Brain microvascular endothelial cell (primary cell): ENCODE results near the gene ZNF521.

Experiments
- DNase-seq: peaks from one replicate; pipeline ENCODE4 v3.0.0-alpha.2; 2020
- H3K27ac ChIP-seq: fragments of 250-450 bp; sonication (Bioruptor Pico); 2 replicates; pipeline ENCODE4 v1.5.1; 2020; ENCODE audit warnings: mild to moderate bottlenecking, moderate library complexity
- H3K27me3 ChIP-seq: fragments of 250-450 bp; sonication (Bioruptor Pico); replicated peaks from 2 replicates; pipeline ENCODE4 v1.5.1; 2020; ENCODE audit warnings: mild to moderate bottlenecking
- H3K36me3 ChIP-seq: fragments of 250-450 bp; sonication (Bioruptor Pico); replicated peaks from 2 replicates; pipeline ENCODE4 v1.5.1; 2020; ENCODE audit warnings: mild to moderate bottlenecking
- H3K4me3 ChIP-seq: 2 replicates; pipeline ENCODE4 v1.5.1; 2011; ENCODE audit warnings: low read depth, mild to moderate bottlenecking, control low read depth, low read length, moderate library complexity
- in situ Hi-C: cut with HindIII; loops from 2 replicates; pipeline ENCODE4 v1.10.0; 2017; ENCODE audit warnings: low sequenced_read_pairs, low pct_ligation_motif_present
- TF ChIP-seq, protein P1 (sequence below): IDR thresholded peaks from 2 replicates; pipeline ENCODE4 v1.5.1; 2011; ENCODE audit warnings: low read depth, mild to moderate bottlenecking, moderate library complexity, low read length, control low read depth, inconsistent platforms; ENCODE audit errors: missing control alignments

The ZNF521 gene

DNA sequence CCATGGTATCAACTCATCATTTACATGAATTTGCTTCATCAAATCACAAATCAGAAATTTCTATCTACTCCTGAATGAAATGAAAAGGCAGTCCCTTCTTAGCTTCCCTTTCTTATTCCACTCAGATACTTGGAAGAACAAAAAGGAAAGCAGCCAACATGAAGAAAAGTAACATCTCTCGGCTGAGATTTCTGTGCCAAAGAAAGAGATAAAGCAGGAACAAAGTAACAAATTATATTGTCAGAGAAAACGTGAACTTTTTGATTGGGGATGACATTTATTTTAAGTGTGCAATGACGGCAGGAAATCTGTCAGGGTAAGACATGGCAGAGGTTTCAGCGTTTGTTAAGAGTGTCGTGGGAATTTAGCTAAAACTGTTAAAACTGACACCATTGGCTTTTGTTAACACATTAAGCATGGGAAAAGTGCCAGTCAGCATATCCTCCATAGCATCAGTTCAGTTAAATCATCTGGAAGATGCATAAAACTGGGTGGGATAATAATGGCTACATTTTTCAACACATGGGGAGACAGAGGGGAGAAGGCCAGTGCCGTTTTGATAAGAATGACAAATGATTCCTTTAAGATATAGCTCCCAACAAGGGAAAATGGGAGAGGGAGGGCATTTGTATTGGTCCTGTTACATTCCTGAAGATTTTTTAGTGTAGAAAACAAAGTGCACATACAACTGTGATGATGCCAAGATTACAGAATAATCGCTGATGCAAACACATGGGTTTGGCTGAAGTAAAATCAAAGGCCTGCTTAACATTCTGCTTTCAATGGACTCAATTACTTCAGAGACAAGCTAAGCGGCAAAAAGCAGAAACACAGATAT lies 211.6 kb downstream of the ZNF521 start:
- in situ Hi-C loops: no loop called here
- no peaks in the 10 kb centered on the region for H3K27me3 ChIP-seq

DNA sequence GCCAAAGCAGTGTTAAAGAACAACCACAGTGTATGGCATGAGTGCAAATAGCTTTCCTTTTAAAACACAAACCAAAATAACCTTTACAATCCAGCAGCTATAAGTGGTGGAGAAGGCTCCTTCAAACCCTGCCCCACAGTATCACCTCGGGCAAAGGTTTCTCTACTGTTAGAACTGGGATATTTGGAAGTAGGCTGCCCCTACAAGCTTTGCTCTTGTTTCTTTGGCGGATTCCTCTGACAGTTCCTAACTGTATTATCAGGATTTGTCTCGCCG lies 214.8 kb downstream of the ZNF521 start:
- in situ Hi-C loops: no loop called here
- Histone ChIP-seq H3K27ac (no peak overlapping the region), H3K4me3 (no peak overlapping the region), H3K27me3 (no peaks in the 10 kb centered on the region), H3K36me3 (no peaks in the 10 kb centered on the region)
- no peak for DNase-seq
- TF ChIP-seq, protein P1, sequence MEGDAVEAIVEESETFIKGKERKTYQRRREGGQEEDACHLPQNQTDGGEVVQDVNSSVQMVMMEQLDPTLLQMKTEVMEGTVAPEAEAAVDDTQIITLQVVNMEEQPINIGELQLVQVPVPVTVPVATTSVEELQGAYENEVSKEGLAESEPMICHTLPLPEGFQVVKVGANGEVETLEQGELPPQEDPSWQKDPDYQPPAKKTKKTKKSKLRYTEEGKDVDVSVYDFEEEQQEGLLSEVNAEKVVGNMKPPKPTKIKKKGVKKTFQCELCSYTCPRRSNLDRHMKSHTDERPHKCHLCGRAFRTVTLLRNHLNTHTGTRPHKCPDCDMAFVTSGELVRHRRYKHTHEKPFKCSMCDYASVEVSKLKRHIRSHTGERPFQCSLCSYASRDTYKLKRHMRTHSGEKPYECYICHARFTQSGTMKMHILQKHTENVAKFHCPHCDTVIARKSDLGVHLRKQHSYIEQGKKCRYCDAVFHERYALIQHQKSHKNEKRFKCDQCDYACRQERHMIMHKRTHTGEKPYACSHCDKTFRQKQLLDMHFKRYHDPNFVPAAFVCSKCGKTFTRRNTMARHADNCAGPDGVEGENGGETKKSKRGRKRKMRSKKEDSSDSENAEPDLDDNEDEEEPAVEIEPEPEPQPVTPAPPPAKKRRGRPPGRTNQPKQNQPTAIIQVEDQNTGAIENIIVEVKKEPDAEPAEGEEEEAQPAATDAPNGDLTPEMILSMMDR: no peak

More for the DNA sequence above, 211.6 kb downstream of the ZNF521 start:
- TF ChIP-seq, protein P1: no peak
- H3K27ac ChIP-seq: no peak overlapping the region
- no peak for DNase-seq
- H3K4me3 ChIP-seq: no peak overlapping the region
- H3K36me3 ChIP-seq: no peaks in the 10 kb centered on the region

DNA sequence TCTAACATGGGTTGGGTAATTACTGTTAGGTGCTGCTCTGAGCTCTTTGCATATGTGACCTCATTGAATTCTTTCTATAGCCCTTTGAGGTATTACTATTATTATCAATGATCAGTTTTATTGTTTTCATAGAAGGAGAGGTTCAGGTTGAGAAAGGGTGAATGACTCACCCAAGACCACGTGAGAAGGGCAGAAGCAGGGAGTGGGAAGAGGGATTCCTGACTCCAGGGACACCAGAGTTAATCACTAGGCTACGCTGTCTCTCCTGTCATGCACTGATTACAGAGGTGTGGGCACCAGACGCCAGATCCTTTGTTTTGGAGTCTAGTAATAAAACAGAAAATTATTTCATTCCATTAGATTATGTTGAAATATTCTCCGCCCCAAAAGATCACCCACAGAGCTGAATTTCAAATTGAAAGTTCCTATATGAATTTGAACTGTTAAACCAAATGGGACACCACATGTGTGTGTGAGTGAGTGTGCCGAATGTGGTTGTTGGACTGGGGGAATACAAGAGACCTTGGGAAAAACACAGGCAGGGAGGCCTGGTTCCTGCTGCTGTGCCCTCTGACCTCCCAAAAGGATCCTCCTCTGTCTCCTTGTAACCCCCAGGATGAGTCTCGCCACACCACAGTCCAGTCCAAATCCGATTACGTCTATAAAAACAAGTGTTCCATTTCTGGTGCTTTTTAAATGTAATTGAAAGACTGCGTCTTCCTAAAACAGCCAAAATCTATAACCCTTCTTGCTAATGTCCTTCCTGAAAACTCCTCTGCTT lies 215.4 kb downstream of the ZNF521 start:
- Histone ChIP-seq H3K27me3 (no peaks in the 10 kb centered on the region), H3K36me3 (no peaks in the 10 kb centered on the region), H3K27ac (no peak overlapping the region), H3K4me3 (no peak overlapping the region)
- in situ Hi-C loops: no loop called here
- no peak for DNase-seq
- TF ChIP-seq, protein P1: no peak

DNA sequence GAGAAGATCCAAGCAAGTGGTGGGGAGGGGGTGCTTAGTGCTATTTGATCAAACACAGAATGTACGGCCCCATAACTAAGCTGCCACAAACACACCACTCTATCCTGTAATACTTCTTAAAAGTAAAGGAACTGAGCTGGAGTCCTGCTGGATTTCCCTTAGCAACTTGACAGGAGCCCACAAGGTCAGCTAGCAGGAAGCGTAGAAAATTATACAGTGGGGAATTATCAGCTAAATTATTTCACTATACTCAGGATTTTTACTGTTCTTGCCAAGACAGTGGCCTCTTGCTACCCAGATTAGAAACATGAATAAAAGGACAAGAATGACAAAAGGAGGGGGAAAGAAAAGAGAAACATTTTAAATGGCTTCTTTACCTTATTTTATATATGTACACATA lies 217.1 kb downstream of the ZNF521 start:
- Histone ChIP-seq H3K36me3 (no peaks in the 10 kb centered on the region), H3K27me3 (no peaks in the 10 kb centered on the region), H3K4me3 (no peak overlapping the region), H3K27ac (no peak overlapping the region)
- in situ Hi-C loops: no loop called here
- DNase-seq: no peak
- TF ChIP-seq, protein P1: no peak

DNA sequence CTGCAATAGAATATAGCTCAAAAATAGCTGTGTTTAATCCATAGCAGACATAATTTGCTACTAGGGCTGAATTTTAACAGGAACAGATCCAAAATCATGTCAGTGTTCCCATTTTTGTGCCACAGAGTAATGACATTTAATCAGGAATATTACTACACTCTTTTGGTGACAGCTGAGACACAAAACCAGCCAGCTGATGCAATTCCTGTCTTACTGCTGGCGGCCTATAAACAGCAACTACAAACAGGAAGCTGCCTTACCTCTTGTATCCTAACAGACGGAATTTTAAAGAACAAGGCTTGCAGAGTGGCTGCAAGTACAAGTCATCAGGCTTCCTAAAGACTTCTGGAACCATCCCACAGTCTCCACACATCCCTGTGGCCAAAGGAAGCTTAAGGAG lies 218.1 kb downstream of the ZNF521 start:
- TF ChIP-seq, protein P1: no peak
- Histone ChIP-seq H3K27ac (no peak overlapping the region), H3K27me3 (no peaks in the 10 kb centered on the region), H3K36me3 (no peaks in the 10 kb centered on the region), H3K4me3 (no peak overlapping the region)
- in situ Hi-C loops: no loop called here
- DNase-seq: no peak
